Neural crest cell (in vitro differentiated cells): ENCODE results near the gene CMC1. TPM values are rescaled to one million over a fixed set of nuclear protein-coding genes. Genes with fewer than 3 reads are reported as not detected.
"Not testable (repeated sequence)": the region's sequence is repeated elsewhere in the genome, so short reads cannot be mapped to it uniquely, and the experiment has no call there.

Source experiments
- DNase-seq: peaks from one replicate; pipeline ENCODE4 v3.0.0; 2021; ENCODE audit warnings: low read depth, mixed read lengths, low spot score
- H3K27ac Mint-ChIP-seq: one replicate; pipeline ENCODE4 v1.8.0; 2021; ENCODE audit warnings: mild to moderate bottlenecking, mixed read lengths; ENCODE audit not compliant: unreplicated experiment
- H3K27me3 Mint-ChIP-seq: 2 replicates; pipeline ENCODE4 v1.8.0; 2021; ENCODE audit warnings: low read depth, mild to moderate bottlenecking, mixed read lengths
- H3K36me3 Mint-ChIP-seq: 2 replicates; pipeline ENCODE4 v1.8.0; 2021; ENCODE audit warnings: low read depth, mild to moderate bottlenecking, mixed read lengths
- H3K4me1 Mint-ChIP-seq: 2 replicates; pipeline ENCODE4 v1.8.0; 2021; ENCODE audit warnings: mixed read lengths
- H3K4me3 Mint-ChIP-seq: one replicate; pipeline ENCODE4 v1.8.0; 2021; ENCODE audit warnings: mild to moderate bottlenecking, mixed read lengths
- H3K9me3 Mint-ChIP-seq: 2 replicates; pipeline ENCODE4 v1.8.0; 2021; ENCODE audit warnings: mixed read lengths
- long read RNA-seq: library from polyadenylated mRNA; unstranded; transcript quantifications from one replicate; pipeline ENCODE4 v2.0.0, GENCODE V29; 2020
- total RNA-seq: library from RNA; stranded (reverse); gene quantifications from 2 replicates; pipeline ENCODE4 v1.2.1, GENCODE V29; 2021
- TF ChIP-seq, protein P1 (sequence below): fragments of 200-600 bp; sonication (generic); conservative IDR thresholded peaks from 2 replicates; pipeline ENCODE4 v1.5.0; 2021; ENCODE audit warnings: antibody characterized with exemption, mild to moderate bottlenecking

Gene CMC1, protein sequence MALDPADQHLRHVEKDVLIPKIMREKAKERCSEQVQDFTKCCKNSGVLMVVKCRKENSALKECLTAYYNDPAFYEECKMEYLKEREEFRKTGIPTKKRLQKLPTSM
- 10.1 and 14.7 TPM in 2 replicates for total RNA-seq
- long read RNA-seq, full-length matches to known transcripts: 5 of 5 reads
- long read RNA-seq, partial matches to known transcripts: 0 of 5 reads
- long read RNA-seq, other reads (novel, unspliced or antisense): 0 of 5 reads

DNA sequence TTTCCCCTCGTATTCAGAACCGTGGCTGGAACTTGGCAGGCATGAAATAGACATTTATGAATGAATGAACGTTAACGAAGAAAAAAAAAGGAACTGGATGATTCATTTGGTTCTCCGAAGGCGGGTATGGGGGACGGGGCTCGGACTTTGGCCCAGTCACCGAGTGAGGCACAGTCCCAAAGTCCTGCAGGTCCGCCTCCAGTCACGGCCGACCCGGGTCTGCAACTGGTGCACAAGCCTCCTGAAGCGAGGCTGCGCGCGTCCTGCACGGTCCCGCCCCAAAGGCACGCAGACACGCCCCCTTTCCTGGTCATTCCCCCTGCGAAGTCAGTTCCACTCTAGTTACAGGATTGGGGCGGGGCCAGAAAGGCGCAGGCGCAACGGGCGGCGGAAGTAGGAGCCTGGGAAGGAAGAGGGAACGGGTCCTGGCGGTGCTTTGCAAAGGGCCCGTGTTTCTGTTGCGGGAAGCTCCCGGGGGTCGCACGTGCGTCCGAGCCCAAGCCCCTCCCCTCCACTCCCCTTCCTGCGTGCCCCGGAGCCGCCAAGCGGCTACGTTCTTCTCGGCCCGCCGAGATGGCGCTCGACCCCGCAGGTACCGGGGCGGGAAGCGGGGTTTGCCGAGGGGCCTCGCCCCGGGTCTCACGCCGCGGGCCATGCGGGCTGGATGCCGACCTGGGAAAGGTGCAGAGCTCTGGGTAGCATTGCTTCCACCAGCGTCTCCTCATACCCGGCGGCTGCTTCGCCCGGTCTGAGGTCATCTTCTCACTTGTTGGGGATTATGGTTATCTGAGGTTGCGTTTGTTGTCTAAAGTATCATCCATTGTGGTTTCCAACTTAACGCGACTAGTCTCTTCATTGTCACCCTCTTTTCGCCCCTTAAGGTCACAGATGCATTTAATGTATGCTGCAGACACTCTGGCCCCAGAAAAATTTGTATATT lies at the start of gene CMC1:
CMC1 (plus strand) TSS at position 399 of the 940 bp plus-strand sequence; CDS start at position 574, 175 bp downstream.
- Mint-ChIP-seq H3K4me1 (peaks cover 36% of the 10 kb centered on the region), H3K36me3 (peaks cover 2% of the 10 kb centered on the region), H3K4me3 (peak within 1 kb of the TSS; percentile 94), H3K27me3 (peaks cover 2% of the 10 kb centered on the region), H3K9me3 (peaks cover 5% of the 10 kb centered on the region), H3K27ac (peak within 1 kb of the TSS; percentile 95)
- peak; percentile 96 for DNase-seq
- TF ChIP-seq, protein P1, sequence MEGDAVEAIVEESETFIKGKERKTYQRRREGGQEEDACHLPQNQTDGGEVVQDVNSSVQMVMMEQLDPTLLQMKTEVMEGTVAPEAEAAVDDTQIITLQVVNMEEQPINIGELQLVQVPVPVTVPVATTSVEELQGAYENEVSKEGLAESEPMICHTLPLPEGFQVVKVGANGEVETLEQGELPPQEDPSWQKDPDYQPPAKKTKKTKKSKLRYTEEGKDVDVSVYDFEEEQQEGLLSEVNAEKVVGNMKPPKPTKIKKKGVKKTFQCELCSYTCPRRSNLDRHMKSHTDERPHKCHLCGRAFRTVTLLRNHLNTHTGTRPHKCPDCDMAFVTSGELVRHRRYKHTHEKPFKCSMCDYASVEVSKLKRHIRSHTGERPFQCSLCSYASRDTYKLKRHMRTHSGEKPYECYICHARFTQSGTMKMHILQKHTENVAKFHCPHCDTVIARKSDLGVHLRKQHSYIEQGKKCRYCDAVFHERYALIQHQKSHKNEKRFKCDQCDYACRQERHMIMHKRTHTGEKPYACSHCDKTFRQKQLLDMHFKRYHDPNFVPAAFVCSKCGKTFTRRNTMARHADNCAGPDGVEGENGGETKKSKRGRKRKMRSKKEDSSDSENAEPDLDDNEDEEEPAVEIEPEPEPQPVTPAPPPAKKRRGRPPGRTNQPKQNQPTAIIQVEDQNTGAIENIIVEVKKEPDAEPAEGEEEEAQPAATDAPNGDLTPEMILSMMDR: no peak

DNA sequence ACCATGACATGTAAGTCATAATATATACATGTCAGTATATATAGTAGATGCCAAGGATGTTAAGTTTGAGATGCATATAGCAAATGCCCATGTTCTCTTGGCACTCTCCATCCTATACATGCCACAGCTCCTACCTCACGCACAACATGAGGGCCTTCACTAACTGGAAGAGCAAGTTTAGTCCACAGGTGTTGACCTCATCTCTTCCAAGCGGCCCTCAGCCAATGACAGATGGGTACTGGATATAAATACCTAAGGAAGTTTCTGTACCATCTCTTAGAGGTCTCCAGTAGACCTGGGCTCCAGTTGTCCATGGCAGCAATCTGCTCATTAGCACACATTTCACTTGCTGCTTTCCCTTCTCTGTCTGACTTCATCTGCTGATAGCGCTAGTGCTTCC lies 43.3 kb upstream of the CMC1 start:
- no peaks in the 10 kb centered on the region for H3K36me3 Mint-ChIP-seq
- TF ChIP-seq, protein P1: no peak
- no peaks in the 10 kb centered on the region for H3K27me3 Mint-ChIP-seq
- no peaks in the 10 kb centered on the region for H3K9me3 Mint-ChIP-seq
- no peak for DNase-seq
- no peak overlapping the region for H3K27ac Mint-ChIP-seq
- no peaks in the 10 kb centered on the region for H3K4me1 Mint-ChIP-seq
- H3K4me3 Mint-ChIP-seq: no peak overlapping the region

DNA sequence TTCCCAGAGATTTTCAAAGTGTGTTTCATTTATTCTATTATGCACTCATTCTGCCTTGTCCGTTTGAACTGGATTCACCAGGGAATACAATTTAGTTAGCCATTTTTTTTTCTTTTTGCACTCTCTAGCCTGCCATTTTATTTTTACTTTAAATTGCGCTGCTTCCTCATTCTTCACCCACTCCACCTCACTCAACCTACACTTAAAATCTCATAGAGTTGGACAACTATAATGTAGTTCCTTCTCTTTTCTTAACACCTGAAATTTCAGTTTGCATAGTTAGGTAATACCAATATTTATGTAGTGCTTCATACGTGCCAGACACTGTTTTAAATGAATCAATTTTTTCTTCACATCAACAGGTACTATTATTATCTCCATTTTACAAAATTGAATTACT lies 42.4 kb upstream of the CMC1 start:
- TF ChIP-seq, protein P1: no peak
- Mint-ChIP-seq H3K4me3 (no peak overlapping the region), H3K36me3 (no peaks in the 10 kb centered on the region), H3K27me3 (no peaks in the 10 kb centered on the region), H3K9me3 (no peaks in the 10 kb centered on the region), H3K4me1 (no peaks in the 10 kb centered on the region), H3K27ac (no peak overlapping the region)
- DNase-seq: no peak

DNA sequence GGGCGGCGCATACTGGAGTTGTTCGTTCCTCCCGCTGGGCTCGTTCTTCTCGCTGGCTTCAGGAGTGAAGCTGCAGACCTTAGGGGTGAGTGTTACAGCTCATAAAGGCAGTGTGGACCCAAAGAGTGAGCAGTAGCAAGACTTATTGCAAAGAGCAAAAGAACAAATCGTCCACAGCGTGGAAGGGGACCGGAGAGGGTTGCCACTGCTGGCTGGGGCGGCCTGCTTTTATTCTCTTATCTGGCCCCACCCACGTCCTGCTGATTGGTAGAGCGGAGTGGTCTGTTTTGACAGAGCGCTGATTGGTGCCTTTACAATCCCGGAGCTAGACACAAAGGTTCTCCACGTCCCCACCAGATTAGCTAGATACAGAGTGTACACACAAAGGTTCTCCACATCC lies 41.8 kb upstream of the CMC1 start:
- not testable (repeated sequence) for DNase-seq, H3K9me3 Mint-ChIP-seq, H3K27ac Mint-ChIP-seq, H3K27me3 Mint-ChIP-seq, H3K4me3 Mint-ChIP-seq, H3K36me3 Mint-ChIP-seq, H3K4me1 Mint-ChIP-seq

DNA sequence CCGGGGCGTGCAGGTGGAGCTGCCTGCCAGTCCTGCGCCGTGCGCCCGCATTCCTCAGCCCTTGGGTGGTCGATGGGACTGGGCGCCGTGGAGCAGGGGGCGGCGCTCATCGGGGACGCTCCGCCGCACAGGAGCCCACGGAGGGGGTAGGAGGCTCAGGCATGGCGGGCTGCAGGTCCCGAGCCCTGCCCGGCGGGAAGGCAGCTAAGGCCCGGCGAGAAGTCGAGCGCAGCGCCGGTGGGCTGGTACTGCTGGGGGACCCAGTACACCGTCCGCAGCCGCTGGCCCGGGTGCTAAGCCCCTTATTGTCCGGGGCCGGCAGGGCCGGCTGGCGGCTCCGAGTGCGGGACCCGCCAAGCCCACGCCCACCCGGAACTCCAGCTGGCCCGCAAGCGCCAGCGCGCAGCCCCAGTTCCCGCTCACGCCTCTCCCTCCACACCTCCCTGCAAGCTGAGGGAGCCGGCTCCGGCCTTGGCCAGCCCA lies 41.0 kb upstream of the CMC1 start:
- not testable (repeated sequence) for H3K36me3 Mint-ChIP-seq, H3K27me3 Mint-ChIP-seq, H3K4me3 Mint-ChIP-seq, H3K4me1 Mint-ChIP-seq, H3K27ac Mint-ChIP-seq, H3K9me3 Mint-ChIP-seq, DNase-seq

DNA sequence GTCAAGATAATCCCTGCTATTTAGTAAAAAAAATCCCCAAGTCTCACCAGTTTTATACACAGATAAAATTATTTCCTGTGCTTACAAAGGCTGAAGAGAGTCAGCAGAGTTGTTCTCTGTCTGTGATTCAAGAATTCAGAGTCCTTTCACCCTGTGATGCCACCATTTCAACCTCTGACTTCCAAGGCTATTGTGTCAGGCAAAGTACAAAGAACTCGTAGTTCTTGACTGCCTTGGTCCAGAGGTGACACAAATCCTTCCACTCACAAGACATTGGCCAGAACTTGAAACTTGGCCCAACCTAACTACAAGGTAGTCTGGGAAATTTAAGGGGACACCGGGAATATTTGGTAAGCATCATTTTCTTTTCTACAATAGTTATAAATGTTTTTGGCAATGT lies 34.9 kb upstream of the CMC1 start:
- no peaks in the 10 kb centered on the region for H3K36me3 Mint-ChIP-seq
- TF ChIP-seq, protein P1: no peak

More for the DNA sequence above, 34.9 kb upstream of the CMC1 start:
- no peak for DNase-seq
- no peak overlapping the region for H3K27ac Mint-ChIP-seq
- H3K27me3 Mint-ChIP-seq: no peaks in the 10 kb centered on the region
- H3K9me3 Mint-ChIP-seq: no peaks in the 10 kb centered on the region
- no peak overlapping the region for H3K4me3 Mint-ChIP-seq
- peaks cover 11% of the 10 kb centered on the region for H3K4me1 Mint-ChIP-seq
